GM12878 (cell line): ENCODE measurements around the gene NPC1. TPM values are rescaled to one million over a fixed set of nuclear protein-coding genes. Genes with fewer than 3 reads are reported as not detected.

Source experiments
- ATAC-seq: fragments of 200-7000 bp; cut with Tn5 transposase; 3 replicates; pipeline ENCODE4 v1.9.1; 2020; ENCODE audit warnings: mild to moderate bottlenecking, moderate library complexity
- BruUV-seq: library from RNA; stranded (reverse); fragments of 400-500 nt; replicated peaks from 2 replicates; lab custom pipeline; 2021; lab: Mats Ljungman, UMichigan
- CTCF ChIA-PET: fragments of 300-600 bp; sonication (Branson Sonifier 250); formaldehyde crosslinking; extraction: SDS; loops from one replicate; lab custom pipeline; 2021; ENCODE audit warnings: inconsistent platforms; lab: Yijun Ruan, JAX
- POLR2A ChIA-PET: fragments of 350-600 bp; formaldehyde crosslinking; extraction: SDS; loops from one replicate; lab custom pipeline; 2021; ENCODE audit warnings: inconsistent platforms; lab: Charles Lee
- RAD21 ChIA-PET: fragments of 300-600 bp; sonication (Branson Sonifier 250); formaldehyde crosslinking; loops from one replicate; lab custom pipeline; 2023; ENCODE audit warnings: antibody characterized with exemption; ENCODE audit not compliant: unreplicated experiment; lab: Charles Lee
- SMC1A ChIA-PET: fragments of 300-600 bp; sonication (Branson Sonifier 250); formaldehyde crosslinking; loops from one replicate; lab custom pipeline; 2023; ENCODE audit not compliant: unreplicated experiment, uncharacterized antibody; lab: Charles Lee
- DNase-seq: peaks from one replicate; pipeline ENCODE4 v3.0.0-alpha.2; 2011; ENCODE audit warnings: low read depth, low spot score
- FAIRE-seq: peaks from 3 replicates; lab custom pipeline; 2011; peaks lifted over from hg19 to GRCh38; lab: Jason Lieb, UNC
- H2AFZ ChIP-seq: 2 replicates; pipeline ENCODE4 v1.6.0; 2011; ENCODE audit warnings: low read depth, low read length, control low read depth; ENCODE audit not compliant: control insufficient read depth
- H3K27ac ChIP-seq: 2 replicates; pipeline ENCODE4 v1.5.1; 2011; ENCODE audit warnings: control low read depth; ENCODE audit not compliant: control insufficient read depth, insufficient read depth
- H3K27me3 ChIP-seq, 2 experiments: replicated peaks in 1 of 2; 2 replicates each; pipeline versions ENCODE4 v1.6.0 to v1.6.1; 2011; ENCODE audit warnings: low read length in 1 of 2; ENCODE audit not compliant: control insufficient read depth in 2 of 2, insufficient read depth in 2 of 2
- H3K36me3 ChIP-seq, 2 experiments: 2 replicates each; pipeline ENCODE4 v1.5.1; 2011; ENCODE audit warnings: low read length in 1 of 2; ENCODE audit not compliant: control insufficient read depth in 2 of 2, insufficient read depth in 2 of 2
- H3K4me1 ChIP-seq: 2 replicates; pipeline ENCODE4 v1.6.1; 2011; ENCODE audit warnings: mild to moderate bottlenecking, low read length, moderate library complexity, mixed read lengths; ENCODE audit not compliant: control insufficient read depth, insufficient read depth
- H3K4me2 ChIP-seq: 2 replicates; pipeline ENCODE4 v1.6.0; 2011; ENCODE audit warnings: control low read depth; ENCODE audit not compliant: control insufficient read depth, insufficient read depth
- H3K4me3 ChIP-seq: fragments of 200-600 bp; sonication (generic); 2 replicates; pipeline ENCODE4 v1.5.1; 2016
- H3K79me2 ChIP-seq: 2 replicates; pipeline ENCODE4 v1.6.0; 2011; ENCODE audit warnings: low read length; ENCODE audit not compliant: control insufficient read depth, insufficient read depth
- H3K9ac ChIP-seq: 2 replicates; pipeline ENCODE4 v1.8.0; 2011; ENCODE audit warnings: low read length, control low read depth, mixed read lengths; ENCODE audit not compliant: control insufficient read depth, insufficient read depth
- H3K9me3 ChIP-seq: replicated peaks from 3 replicates; pipeline ENCODE4 v1.5.1; 2011; ENCODE audit warnings: mild to moderate bottlenecking, low read length; ENCODE audit not compliant: control insufficient read depth, insufficient read depth
- H4K20me1 ChIP-seq: 2 replicates; pipeline ENCODE4 v1.6.0; 2011; ENCODE audit not compliant: control insufficient read depth, insufficient read depth
- ATF3 ChIP-seq: IDR thresholded peaks from 2 replicates; pipeline ENCODE4 v1.6.1; 2011; ENCODE audit warnings: low read depth, mild to moderate bottlenecking, low read length, moderate library complexity, borderline replicate concordance; ENCODE audit errors: extremely low read depth
- NBN ChIP-seq: fragments of 450-650 bp; IDR thresholded peaks from 2 replicates; pipeline ENCODE4 v1.6.1; 2016
- NFIC ChIP-seq: IDR thresholded peaks from 2 replicates; pipeline ENCODE4 v1.6.1; 2012; ENCODE audit warnings: low read depth, mild to moderate bottlenecking, inconsistent platforms, low read length, moderate library complexity
- RAD51 ChIP-seq: fragments of 450-650 bp; IDR thresholded peaks from 2 replicates; pipeline ENCODE4 v1.6.1; 2016; ENCODE audit warnings: moderate library complexity, mild to moderate bottlenecking, inconsistent platforms
- STAT1 ChIP-seq: fragments of 450-650 bp; conservative IDR thresholded peaks from 2 replicates; pipeline ENCODE4 v1.6.1; 2014; ENCODE audit warnings: antibody characterized with exemption, mild to moderate bottlenecking
- TARDBP ChIP-seq: IDR thresholded peaks from 2 replicates; pipeline ENCODE4 v1.6.1; 2016; ENCODE audit warnings: borderline replicate concordance
- USF2 ChIP-seq: IDR thresholded peaks from 2 replicates; pipeline ENCODE4 v1.6.1; 2011; ENCODE audit warnings: low read depth, low read length, improper control_type of control experiment, borderline replicate concordance
- WRNIP1 ChIP-seq: IDR thresholded peaks from 2 replicates; pipeline ENCODE4 v1.6.1; 2011; ENCODE audit warnings: low read depth, low read length, improper control_type of control experiment, borderline replicate concordance
- ZNF207 ChIP-seq: fragments of 450-650 bp; IDR thresholded peaks from 2 replicates; pipeline ENCODE4 v1.6.1; 2014; ENCODE audit warnings: antibody characterized with exemption, mild to moderate bottlenecking, borderline replicate concordance
- ZNF622 ChIP-seq: fragments of 450-650 bp; IDR thresholded peaks from 2 replicates; pipeline ENCODE4 v1.6.1; 2017; ENCODE audit warnings: mild to moderate bottlenecking, inconsistent platforms
- ZNF687 ChIP-seq: fragments of 450-650 bp; IDR thresholded peaks from 2 replicates; pipeline ENCODE4 v1.6.1; 2017; ENCODE audit warnings: mild to moderate bottlenecking, moderate library complexity
- WGBS: methylation state at CpG from one replicate; pipeline ENCODE4 v1.1.6; 2016; ENCODE audit warnings: low lambda C conversion rate; ENCODE audit not compliant: insufficient replicate concordance, insufficient coverage; ENCODE audit errors: missing lambda C conversion rate; 5-methylcytosine and 5-hydroxymethylcytosine counted together
- in situ Hi-C: fragments of 300-500 bp; cut with MboI; formaldehyde crosslinking; loops from 9 replicates; pipeline ENCODE4 v1.14.3; 2018; ENCODE audit warnings: mixed read lengths
- intact Hi-C: fragments of 100-400 bp; cut with micrococcal nuclease; formaldehyde crosslinking; loops from one replicate; pipeline ENCODE4 v1.14.2; 2022; ENCODE audit not compliant: unreplicated experiment
- polyA plus RNA-seq, 11 experiments: library from polyadenylated mRNA; depleted of rRNA in 4 of 11; unstranded in 6 of 11; stranded (reverse) in 5 of 11; fragments of >200 nt; fragmentation: Nextera tagmentation in 4 of 11; fragmentation: Illumina TruSeq in 1 of 11; extraction: Ambion mirVana in 4 of 11; extraction: Trizol in 1 of 11; gene quantifications; 1 replicate in 1 of 11; 2 replicates in 10 of 11; pipeline versions ENCODE4 v1.2.1 to v1.2.3, GENCODE V29; 2011 to 2016; ENCODE audit warnings: inconsistent platforms in 2 of 11, missing spikeins in 2 of 11, low read depth in 1 of 11
- total RNA-seq, 4 experiments: library from RNA; depleted of rRNA in 3 of 4; stranded (reverse); fragments of >200 nt in 3 of 4; fragmentation: Illumina TruSeq in 1 of 4; extraction: Trizol in 1 of 4; gene quantifications; 2 replicates each; pipeline versions ENCODE4 v1.2.1 to v1.2.3, GENCODE V29; 2013 to 2021

NPC1 gene
- total and polyA plus RNA-seq, 10 of the 15 experiments (the other 5 are each of a cell fraction or from before 2014, with no cell fraction given) = 10.1 to 45.2 (median 19.4) TPM

- BruUV-seq = no TSS peak
- 55% methylated on average over 1 of the region's 1 CpG for WGBS
- CTCF ChIA-PET = interaction anchor here (0.9 to 2.7 kb wide), 8 partner anchors 12 to 103 kb away, joined by 3 to 15 read pairs (median 4); no protein-coding TSS in a partner anchor
- Histone ChIP-seq H3K4me3 (no peak overlapping the region), H4K20me1 (no peaks in the 10 kb centered on the region), H3K4me2 (no peak overlapping the region), H3K4me1 (no peaks in the 10 kb centered on the region), H3K27ac (no peak overlapping the region), H3K79me2 (no peaks in the 10 kb centered on the region), H3K9me3 (no peaks in the 10 kb centered on the region), H3K27me3 (no peaks in the 10 kb centered on the region), H2AFZ (no peak overlapping the region), H3K9ac (no peak overlapping the region), H3K36me3 (no peaks in the 10 kb centered on the region)
- RAD21 ChIA-PET = interaction anchor here (1.3 kb wide), 1 partner anchor 15 kb away, joined by 4 read pairs; no protein-coding TSS in a partner anchor
- POLR2A ChIA-PET = no interaction called here
- SMC1A ChIA-PET = interaction anchor here (1.2 to 4.7 kb wide), 3 partner anchors 9 to 15 kb away, joined by 4 to 23 read pairs (median 6); no protein-coding TSS in a partner anchor
- in situ Hi-C loops = no loop called here
- FAIRE-seq = no peak
- ATAC-seq = no peak
- no peak for DNase-seq
- intact Hi-C loops = no loop called here
- TF ChIP-seq ZNF207 = no peak
These were observed 13.5 kb upstream of the NPC1 start for GRCh38 chr18:23599809-23600208.

GRCh38 chr18:23596183-23596582 lies 9.9 kb upstream of the NPC1 start:
- SMC1A ChIA-PET = interaction anchor here (1.0 to 1.6 kb wide), 2 partner anchors 10 to 22 kb away, joined by 4 read pairs; partner anchors contain the start of gene NPC1
- no peak overlapping the region for H3K27ac ChIP-seq
- no peaks in the 10 kb centered on the region for H3K36me3 ChIP-seq
- CTCF ChIA-PET = no interaction called here
- H3K27me3 ChIP-seq = no peaks in the 10 kb centered on the region
- no peak for ATAC-seq
- no peak overlapping the region for H3K4me3 ChIP-seq
- no peak overlapping the region for H2AFZ ChIP-seq
- H3K79me2 ChIP-seq = no peaks in the 10 kb centered on the region
- no peak overlapping the region for H3K9ac ChIP-seq
- H4K20me1 ChIP-seq = no peaks in the 10 kb centered on the region
- POLR2A ChIA-PET = interaction anchor here (1.6 to 1.7 kb wide), 2 partner anchors 10 to 16 kb away, joined by 3 to 4 read pairs; no protein-coding TSS in a partner anchor
- RAD21 ChIA-PET = no interaction called here
- DNase-seq = no peak
- no peak for FAIRE-seq
- WGBS = 39% methylated on average over 7 of the region's 7 CpGs
- H3K4me1 ChIP-seq = no peaks in the 10 kb centered on the region
- in situ Hi-C loops = no loop called here
- BruUV-seq = no TSS peak
- no peaks in the 10 kb centered on the region for H3K9me3 ChIP-seq
- no peak overlapping the region for H3K4me2 ChIP-seq
- intact Hi-C loops = no loop called here
- TF ChIP-seq ZNF687 (peak; percentile 69), NBN (0 out of 2 replicates have a peak, but pooled peaks have one; percentile 25), ATF3 (no peak), TARDBP (no peak), ZNF622 (no peak), NFIC (no peak), USF2 (peak; percentile 9; the same call in 1 of the 2 replicates), STAT1 (no peak), WRNIP1 (no peak), RAD51 (peak; percentile 63)
